Measurements from ENCODE around the gene FGGY.

FGGY gene

DNA sequence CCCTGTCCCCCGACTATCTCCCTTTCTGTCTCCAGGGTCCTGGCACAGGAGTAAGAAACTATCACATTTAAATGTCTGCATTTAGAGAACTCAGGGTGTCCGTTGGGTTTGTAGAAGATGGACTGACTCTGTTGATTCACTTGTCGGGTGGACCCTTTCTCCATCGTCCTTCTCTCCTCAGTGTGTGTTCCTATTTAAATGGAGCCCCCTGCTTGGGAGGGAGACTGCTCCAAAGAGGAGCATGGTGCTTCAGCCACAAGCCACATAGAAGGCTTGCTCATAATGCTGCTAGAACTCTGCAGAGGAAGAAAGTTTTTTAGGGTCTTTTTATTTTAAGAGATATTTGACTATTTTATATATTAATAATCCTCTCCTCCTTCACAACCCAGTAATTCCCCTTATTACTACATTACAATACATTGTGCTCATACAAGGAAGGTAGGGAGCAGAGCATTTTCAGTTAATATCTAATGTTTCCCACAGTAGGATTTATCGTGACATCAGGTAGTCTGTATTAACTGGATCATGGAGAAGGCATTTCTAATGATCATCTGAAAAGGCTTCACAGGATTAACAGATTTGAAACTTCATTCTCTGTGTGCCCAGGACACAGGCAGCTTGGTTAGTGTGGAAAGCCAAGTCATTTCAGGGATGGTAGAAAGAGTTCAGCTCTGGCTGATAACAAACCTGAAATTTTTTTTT lies 13.8 kb downstream of the FGGY start:
- DNase-seq (ENCODE audit: extremely low spot score, insufficient read length, low read depth) (no peak), FAIRE-seq (no peak)

DNA sequence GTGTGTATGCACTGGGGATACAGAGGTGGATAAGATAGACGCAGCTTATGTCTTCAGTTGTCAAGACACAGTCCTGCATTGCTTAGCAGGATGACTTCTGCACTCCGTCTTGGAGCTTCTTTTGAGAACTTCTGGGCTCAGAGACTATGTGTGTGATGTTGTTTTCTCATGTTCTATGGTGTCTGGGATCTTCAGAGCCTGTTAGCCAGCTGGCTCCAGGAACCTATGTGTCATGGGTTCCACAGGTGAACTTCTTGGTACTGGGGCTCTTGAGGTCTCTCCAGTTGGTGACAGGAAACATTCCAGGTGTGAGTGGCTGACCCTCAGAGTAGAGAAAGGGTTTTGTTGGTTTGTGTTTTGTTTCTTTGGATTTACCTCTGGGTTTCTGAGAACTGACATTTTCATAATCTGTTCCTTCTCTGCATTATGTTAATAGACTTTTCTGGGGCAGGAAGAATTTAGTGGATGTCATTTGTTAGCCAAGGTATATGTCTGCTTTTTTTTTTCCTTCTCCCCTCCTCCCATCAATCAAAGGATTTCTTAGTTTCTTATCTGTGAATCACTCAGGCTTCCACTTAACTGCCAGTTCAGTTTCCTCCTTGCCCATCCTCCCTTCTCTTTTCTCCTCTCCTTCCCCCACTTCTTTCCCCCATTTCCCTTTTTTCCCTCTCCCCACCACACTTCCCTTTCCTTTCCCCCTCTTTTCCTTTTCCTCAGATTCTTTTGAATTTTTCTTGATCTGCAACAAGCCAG lies 18.1 kb downstream of the FGGY start:
- no peak for FAIRE-seq

DNA sequence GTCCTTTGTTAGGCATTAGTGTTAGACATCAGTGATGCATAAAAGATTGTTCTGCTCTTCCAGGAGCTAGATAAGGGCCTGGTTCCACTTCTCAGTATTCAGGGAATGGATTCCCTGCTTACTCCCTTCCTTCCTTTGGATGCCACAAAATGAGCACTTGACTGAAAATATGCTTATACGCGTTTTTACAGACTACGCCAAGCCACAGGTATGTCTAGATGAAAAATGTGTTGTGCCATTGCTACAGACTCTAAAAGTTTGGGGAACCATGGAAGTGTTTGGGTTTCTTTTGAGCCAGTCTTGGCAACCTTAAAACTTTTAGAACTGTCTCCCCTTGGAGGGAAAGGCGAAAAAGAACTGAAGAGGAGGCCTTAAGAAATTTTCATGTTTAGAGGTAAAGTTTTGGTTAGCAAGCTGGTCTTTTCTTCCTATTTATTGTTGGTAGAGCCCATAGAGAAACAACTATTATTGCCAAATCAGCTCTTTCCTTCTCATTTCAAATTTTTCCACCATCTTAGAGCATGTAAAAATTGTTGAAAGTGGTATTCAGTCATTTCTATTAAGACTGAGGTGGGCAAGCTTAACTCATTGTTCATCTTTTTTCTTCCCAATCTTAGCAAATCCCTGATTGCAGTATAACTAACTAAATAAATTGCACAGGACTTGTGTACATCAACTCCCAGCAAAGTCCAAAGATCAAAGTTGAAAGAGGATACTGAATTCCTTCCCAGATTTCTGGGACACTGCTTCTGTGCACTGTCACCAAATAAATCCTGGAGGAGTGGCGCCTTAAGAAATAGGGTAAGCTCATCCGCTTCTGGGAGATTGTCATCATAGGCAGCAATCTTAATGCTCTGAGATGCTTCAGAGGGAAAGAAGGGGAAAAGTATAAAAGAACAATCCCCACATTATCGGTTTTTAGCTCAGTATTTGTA lies 18.9 kb downstream of the FGGY start:
- no peak for FAIRE-seq
- no peak for DNase-seq (ENCODE audit: extremely low spot score, insufficient read length, low read depth)

More for the DNA sequence above, 18.1 kb downstream of the FGGY start:
- DNase-seq (ENCODE audit: extremely low spot score, insufficient read length, low read depth), result no peak

DNA sequence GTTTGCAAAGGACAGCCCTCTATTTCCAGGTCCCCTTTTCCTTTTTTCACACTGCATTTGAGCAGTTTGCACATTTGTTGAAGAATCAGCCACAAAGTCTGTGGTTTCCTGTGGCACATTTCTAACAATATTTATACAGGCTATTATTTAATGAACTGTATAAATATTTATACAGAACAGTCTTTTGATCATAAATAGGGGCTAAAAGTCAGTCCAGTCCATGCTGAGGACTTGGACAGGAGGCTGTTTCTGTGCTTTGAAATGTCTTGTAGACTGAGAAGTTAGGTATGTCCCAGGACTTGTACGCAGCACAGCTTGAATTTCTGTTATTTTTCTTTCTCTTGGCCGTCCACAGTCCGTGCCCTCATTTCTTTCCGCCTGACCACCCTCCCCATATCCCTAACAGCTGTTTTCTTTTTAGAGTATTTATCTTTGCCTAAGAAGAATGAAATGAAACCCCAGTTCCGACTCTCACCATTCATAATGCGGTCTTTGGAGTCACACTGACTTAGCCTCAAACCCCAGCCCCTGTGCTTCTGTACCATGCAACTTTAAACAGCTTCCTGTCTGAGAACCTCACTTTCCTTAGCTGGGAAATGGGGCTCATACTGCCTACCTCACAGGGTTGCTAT lies 19.7 kb downstream of the FGGY start:
- no peak for DNase-seq (ENCODE audit: extremely low spot score, insufficient read length, low read depth)
- FAIRE-seq, result peak; percentile 80

DNA sequence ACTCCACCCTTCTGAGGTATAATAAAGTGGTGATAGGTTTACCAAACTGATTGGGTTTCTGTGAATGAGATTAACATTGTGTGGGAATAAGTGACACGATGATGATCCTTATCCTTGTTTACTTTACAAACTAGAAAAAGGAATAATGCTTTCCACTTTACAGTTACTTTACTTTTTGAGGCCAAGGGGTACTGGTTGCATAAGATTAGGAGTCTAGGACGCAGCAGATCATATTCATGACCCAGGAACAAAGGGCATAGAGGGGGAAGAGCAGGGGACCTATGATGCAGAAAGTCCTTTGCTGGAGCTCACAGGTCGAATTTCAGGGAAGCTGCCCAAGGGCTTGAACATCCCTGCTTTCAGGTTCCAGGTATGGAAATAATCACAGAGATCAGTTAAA lies 20.4 kb downstream of the FGGY start:
- DNase-seq (ENCODE audit: extremely low spot score, insufficient read length, low read depth) (no peak), FAIRE-seq (no peak)

DNA sequence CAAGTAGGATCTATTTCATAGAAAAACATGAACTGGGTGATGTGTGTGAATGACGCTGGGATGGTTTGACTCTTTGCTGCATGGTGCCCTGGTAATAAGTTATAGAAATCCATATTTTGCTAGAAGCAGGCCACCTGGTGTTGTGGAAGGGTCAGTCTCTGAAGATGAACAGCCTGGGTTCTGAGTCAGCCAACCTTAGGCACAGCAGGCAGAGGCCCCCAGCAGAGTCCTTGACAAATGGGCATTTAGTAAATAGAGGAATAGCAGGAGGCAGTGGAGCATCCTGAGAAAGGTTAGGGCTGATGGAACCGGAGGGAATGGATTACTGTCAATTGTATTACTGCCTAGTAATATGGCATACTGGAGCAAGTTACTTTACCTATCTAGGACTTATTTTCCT lies 20.9 kb downstream of the FGGY start:
- FAIRE-seq (no peak), DNase-seq (ENCODE audit: extremely low spot score, insufficient read length, low read depth) (no peak)

DNA sequence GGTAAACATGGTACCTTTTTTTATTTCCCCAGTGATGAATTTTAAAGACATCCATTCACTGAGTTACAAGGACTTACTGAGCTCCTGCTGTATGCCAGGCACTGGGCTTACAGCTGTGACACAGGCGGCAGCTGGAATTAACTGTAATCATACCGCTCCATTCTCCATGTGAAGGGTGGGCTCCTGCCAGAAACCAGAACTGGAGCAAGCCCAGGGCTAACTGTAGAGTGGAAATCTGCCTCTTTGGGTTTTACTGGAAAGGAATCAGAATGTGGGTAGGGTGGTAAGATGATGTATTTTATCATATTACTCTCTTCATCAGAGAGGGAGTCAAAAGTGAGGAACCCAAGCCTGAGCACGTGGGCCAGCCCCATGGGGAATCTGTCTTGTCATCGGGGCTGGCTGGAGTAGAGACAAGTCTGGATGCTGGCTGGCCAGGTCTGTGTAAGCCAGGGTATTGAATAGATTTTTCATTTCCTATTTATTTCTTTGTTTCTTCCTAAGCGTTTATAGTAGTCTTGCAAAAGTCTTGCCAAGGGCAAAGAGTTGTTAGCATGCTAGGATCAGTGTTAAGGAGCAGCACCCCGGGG lies 21.5 kb downstream of the FGGY start:
- DNase-seq (ENCODE audit: extremely low spot score, insufficient read length, low read depth) (no peak), FAIRE-seq (no peak)

DNA sequence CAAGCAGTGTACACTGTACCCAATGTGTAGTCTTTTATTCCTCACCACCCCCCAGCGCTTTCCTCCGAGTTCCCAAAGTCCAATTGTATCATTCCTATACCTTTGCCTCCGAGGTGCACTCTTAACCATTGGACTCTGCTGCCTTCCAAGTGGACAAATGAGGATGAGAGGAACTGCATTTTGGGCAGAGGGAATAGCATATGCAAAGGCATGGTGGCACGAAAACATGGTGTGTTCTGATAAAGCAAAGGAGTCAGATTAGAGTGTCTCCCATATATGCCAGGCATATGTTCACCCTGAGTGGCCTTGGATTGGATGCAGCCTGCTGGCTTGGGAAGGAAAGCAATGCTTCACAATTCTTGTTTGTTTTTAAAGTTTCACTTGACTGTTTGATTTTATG lies 25.5 kb downstream of the FGGY start:
- DNase-seq (ENCODE audit: extremely low spot score, insufficient read length, low read depth) (no peak), FAIRE-seq (no peak)

DNA sequence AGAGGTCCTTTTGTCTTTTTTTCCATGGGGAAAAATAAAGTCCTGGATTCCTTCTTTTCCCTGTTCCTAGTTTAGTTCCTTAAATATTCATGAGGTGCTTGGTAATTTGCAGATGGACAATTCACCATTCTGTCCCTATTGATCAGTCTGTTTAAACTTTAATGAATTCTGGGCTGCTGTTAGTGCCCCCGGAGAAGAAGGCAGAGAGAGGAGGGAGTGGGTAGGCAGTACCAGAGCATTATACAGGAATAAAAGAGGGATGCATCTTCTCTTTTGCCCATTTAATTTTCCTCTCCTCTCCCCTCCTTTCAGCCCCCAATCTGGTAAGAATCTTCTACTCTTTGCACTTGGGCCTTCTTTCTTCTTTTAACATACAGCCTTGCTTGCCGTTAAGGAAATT lies 25.9 kb downstream of the FGGY start:
- DNase-seq (ENCODE audit: extremely low spot score, insufficient read length, low read depth) (no peak), FAIRE-seq (no peak)

DNA sequence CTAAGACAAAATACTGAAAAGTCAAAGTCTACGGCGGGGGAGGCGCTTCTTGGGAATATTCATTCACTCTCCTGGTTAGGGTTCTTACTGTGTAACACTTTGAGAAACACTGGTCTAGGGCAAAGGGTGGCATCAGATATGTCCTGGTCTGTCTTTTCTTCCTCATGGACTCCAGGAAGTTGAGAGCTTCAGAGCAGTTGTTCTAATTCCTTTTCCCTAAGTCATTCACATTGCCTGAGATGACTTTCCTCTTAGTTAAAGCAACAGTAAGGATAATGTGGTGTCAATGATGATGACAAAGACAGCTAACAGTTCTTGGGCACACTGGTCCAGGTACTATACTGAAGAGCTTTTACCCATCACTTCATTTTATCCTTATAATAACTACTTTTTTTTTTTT lies 27.0 kb downstream of the FGGY start:
- DNase-seq (ENCODE audit: extremely low spot score, insufficient read length, low read depth), result no peak
- no peak for FAIRE-seq

DNA sequence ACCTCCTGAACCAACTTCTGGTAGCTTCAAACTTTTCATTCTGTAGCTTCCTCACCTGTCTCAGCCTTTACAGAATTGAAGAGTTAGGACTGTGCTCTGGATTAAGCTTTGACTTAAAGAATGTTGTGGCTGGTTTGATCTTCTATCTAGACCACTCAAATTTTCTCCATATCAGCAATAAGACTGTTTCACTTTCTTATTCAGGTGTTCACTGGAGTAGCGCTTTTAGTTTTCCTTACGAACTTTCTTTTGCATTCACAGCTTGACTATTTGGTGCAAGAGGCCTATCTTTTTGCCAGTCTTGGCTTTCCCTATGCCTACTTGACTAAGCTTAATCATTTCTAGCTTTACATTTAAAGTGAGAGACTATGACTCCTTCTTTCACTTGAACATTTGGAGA lies 31.5 kb downstream of the FGGY start:
- no peak for DNase-seq (ENCODE audit: extremely low spot score, insufficient read length, low read depth)
- no peak for FAIRE-seq

DNA sequence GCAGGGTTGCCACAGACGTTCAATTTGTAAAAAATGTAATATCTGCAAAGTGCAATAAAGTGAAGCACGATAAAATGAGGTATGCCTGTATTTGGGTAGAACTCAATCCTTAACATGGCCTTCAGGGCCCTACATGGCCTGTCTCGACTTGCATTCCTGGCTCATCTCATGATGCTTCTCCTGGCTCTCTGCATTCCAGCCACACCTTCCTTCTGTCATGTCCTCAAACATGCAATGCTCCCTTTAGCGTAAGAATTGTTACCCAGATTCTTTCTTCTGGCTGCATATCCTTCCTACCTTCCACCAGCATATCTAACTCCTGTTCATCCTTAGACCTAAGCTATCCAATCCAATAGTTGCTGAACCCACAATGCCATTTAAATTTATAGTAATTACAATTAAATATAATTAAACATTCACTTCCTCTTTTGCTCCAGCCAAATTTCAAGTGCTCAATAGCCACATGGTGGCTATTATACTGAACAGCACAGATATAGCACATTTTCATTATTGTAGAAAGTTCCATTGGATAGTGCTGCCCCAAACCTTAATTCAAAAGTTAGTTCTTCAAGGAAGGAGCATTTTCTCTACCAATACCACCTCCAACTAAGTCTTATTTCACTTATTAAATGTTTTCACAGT lies 32.6 kb downstream of the FGGY start:
- no peak for FAIRE-seq
- no peak for DNase-seq (ENCODE audit: extremely low spot score, insufficient read length, low read depth)

DNA sequence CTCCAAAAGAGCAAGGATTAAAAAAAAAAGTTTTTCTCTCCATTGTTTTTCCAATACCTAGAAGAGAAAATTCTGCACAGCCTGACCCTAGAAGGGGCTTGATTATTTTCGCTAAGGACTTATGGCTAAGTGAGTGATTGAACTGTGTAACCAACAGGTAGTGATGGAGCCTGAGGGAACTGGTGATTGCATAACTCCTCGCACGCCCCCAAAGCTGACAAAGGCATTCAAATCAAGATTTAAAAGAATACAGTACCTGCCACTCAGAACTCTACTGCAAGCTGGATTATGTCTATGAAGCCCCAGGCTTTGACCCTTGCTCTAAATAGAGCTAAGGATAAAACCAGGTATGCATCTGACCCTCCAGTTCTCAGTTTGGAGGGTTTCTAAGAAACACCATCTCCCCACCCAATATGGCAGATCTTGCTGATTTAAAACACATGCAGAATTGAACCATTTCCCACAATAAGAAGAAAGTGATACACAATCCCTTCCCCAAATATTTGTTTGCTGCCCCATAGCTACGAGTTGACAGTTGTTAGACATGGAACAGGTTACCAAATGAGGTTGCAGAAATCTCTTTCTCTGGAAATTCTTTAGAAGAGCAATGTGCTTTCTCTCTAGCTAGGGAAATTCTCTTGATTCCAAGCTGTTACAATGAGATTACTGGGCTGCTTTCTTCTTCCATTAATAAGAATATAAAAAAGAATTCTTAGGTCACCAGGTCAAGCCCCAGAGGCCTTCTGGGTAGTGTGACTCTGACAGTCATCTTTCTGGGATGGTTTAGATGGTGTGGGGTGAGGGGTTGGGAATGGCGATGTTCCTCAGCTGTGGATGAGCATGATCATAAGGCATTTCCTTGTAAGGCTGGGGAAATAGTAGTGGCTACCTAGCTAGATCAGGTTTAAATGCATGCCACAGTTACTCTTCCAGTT lies 35.1 kb downstream of the FGGY start:
- DNase-seq (ENCODE audit: extremely low spot score, insufficient read length, low read depth) (no peak), FAIRE-seq (no peak)

DNA sequence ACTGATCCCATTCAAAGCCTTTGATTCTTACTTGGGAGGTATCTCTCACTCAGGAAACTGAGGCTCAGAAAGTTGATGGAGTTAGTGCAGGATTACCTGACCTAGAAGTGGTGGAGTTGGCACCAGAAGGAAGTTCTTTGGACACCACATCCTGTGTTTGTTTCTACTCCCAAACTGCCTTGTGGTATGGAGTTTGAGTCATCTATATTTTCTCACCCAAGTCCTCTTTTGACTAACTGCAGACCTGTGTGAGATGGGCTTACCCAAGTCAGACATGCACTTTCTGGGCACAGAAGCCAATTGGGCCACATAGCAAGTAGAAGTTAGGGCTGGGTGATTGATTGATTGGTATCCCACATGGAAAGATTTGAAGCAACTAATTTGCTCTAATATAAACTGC lies 36.1 kb downstream of the FGGY start:
- FAIRE-seq (peak; percentile 73), DNase-seq (ENCODE audit: extremely low spot score, insufficient read length, low read depth) (no peak)

DNA sequence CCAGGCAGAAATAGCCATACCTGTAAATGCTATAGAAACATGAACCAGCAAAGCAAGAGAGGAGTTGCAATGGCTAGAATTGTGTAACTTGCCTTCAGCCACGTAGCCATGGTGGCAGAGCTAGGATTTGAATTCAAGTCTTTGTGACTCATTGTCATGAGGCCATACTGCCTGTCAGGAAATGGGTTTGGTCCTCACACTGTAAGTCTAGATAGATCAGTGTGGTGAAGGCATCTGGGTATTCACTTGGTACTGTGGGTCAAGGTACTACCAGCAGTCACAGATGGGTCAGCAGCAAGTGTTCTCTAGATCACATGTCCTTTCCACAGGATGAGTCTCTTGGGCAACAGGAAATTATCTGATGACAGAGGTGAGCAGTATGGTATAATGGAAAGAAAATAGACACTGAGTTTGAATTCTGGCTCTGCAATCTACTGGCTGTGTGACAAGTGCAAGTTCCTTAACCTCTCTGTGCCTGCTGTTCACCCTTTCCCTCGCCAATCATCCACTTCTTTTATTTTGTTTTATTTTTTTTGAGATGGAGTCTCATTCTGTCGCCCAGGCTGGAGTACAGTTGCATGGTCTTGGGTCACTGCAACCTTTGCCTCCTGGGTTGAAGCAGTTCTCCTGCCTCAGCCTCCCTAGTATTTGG lies 36.9 kb downstream of the FGGY start:
- peak; percentile 33 for FAIRE-seq
- no peak for DNase-seq (ENCODE audit: extremely low spot score, insufficient read length, low read depth)

DNA sequence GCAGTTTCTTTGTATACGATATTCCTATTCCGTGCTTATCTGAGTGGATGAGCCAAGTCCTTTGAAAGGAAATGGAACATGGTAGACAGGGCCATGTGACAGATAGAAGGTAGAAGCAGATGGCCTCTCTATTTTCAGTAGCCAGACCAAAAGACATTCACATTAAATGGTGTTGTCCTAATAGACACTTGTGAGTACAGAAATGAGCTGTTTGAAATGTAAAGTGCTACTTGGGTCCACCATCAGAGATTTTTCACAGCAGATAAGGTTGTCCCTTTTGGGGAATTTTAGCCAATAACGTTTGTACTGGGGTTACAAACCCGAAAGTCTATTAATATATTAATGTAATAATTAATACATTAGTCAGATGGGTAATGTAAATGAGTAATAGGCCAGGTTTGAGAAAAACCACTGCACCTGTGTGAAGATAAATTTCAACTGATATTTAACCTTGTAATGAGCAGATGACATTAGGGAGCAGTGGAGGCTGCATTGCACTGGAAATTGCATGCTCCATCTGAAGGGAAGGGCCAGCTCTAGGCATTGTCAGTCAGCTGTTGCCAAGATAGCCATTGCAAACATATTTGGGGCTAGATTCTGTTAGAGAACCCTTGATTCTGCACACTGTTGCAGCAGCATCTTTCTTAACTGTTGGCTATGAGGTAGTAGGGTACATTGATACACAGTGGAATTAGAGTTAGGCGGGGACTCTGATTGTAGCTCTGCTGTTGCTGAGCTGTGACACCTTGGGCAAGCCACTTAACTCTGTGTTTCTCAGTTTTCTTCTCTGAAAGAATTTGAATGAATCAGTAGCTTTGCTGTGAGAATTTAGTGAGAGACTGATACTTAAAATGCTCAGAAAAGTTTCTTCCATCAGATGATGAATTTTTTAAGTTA lies 43.8 kb downstream of the FGGY start:
- peak; percentile 90 for FAIRE-seq
- DNase-seq (ENCODE audit: extremely low spot score, insufficient read length, low read depth), result no peak
